Measurements from ENCODE around the gene CLEC3B.

Gene CLEC3B

GRCh38 chr3:45024542-45025255, 1.4 kb upstream of the CLEC3B start:
- H3K27ac ChIP-seq: no peak overlapping the region
- H3K36me3 ChIP-seq: no peaks in the 10 kb centered on the region
- H3K4me3 ChIP-seq (ENCODE audit: low read depth, low read length): no peak overlapping the region
- no peak for DNase-seq
- TF ChIP-seq CTCF (IDR thresholded peaks at IDR 0.05; ENCODE audit: low read depth, low read length): no peak
- H3K9me3 ChIP-seq (ENCODE audit: severe bottlenecking): no peaks in the 10 kb centered on the region
- H3K27me3 ChIP-seq (ENCODE audit: insufficient read depth, low read depth, severe bottlenecking): no peaks in the 10 kb centered on the region

- H3K27me3 ChIP-seq (ENCODE audit: insufficient read depth, low read depth, severe bottlenecking): no peaks in the 10 kb centered on the region
- no peak for DNase-seq
- TF ChIP-seq CTCF (IDR thresholded peaks at IDR 0.05; ENCODE audit: low read depth, low read length): no peak
- H3K9me3 ChIP-seq (ENCODE audit: severe bottlenecking): no peaks in the 10 kb centered on the region
- H3K27ac ChIP-seq: no peak overlapping the region
- H3K4me3 ChIP-seq (ENCODE audit: low read depth, low read length): no peak overlapping the region
- H3K36me3 ChIP-seq: no peaks in the 10 kb centered on the region
These were observed 854 bp downstream of the CLEC3B start for GRCh38 chr3:45026957-45027356.

GRCh38 chr3:45027441-45027840, 1.3 kb downstream of the CLEC3B start:
- TF ChIP-seq CTCF (IDR thresholded peaks at IDR 0.05; ENCODE audit: low read depth, low read length): no peak

GRCh38 chr3:45029216-45029615, 3.1 kb downstream of the CLEC3B start:
- Histone ChIP-seq H3K9me3 (ENCODE audit: severe bottlenecking) (no peaks in the 10 kb centered on the region), H3K27ac (no peak overlapping the region), H3K27me3 (ENCODE audit: insufficient read depth, low read depth, severe bottlenecking) (no peaks in the 10 kb centered on the region), H3K4me3 (ENCODE audit: low read depth, low read length) (no peak overlapping the region), H3K36me3 (no peaks in the 10 kb centered on the region)
- no peak for TF ChIP-seq CTCF (IDR thresholded peaks at IDR 0.05; ENCODE audit: low read depth, low read length)
- no peak for DNase-seq

More at GRCh38 chr3:45027441-45027840, 1.3 kb downstream of the CLEC3B start:
- no peak for DNase-seq
- Histone ChIP-seq H3K36me3 (no peaks in the 10 kb centered on the region), H3K27me3 (ENCODE audit: insufficient read depth, low read depth, severe bottlenecking) (no peaks in the 10 kb centered on the region), H3K9me3 (ENCODE audit: severe bottlenecking) (no peaks in the 10 kb centered on the region), H3K27ac (no peak overlapping the region), H3K4me3 (ENCODE audit: low read depth, low read length) (no peak overlapping the region)

GRCh38 chr3:45029661-45030060, 3.6 kb downstream of the CLEC3B start:
- Histone ChIP-seq H3K27me3 (ENCODE audit: insufficient read depth, low read depth, severe bottlenecking) (no peaks in the 10 kb centered on the region), H3K9me3 (ENCODE audit: severe bottlenecking) (no peaks in the 10 kb centered on the region), H3K36me3 (no peaks in the 10 kb centered on the region), H3K27ac (no peak overlapping the region), H3K4me3 (ENCODE audit: low read depth, low read length) (no peak overlapping the region)
- DNase-seq: no peak
- TF ChIP-seq CTCF (IDR thresholded peaks at IDR 0.05; ENCODE audit: low read depth, low read length): no peak

GRCh38 chr3:45031531-45031930, 5.4 kb downstream of the CLEC3B start:
- H3K9me3 ChIP-seq (ENCODE audit: severe bottlenecking): no peaks in the 10 kb centered on the region
- H3K27me3 ChIP-seq (ENCODE audit: insufficient read depth, low read depth, severe bottlenecking): no peaks in the 10 kb centered on the region
- H3K4me3 ChIP-seq (ENCODE audit: low read depth, low read length): no peak overlapping the region
- TF ChIP-seq CTCF (IDR thresholded peaks at IDR 0.05; ENCODE audit: low read depth, low read length): no peak
- H3K27ac ChIP-seq: no peak overlapping the region
- DNase-seq: no peak
- H3K36me3 ChIP-seq: no peaks in the 10 kb centered on the region

All from WERI-Rb-1 (cell line).